BLaER1 (cell line): ENCODE results near the gene STYXL1.
A peak's percentile ranks its signal among the peaks of the same experiment; 100 is the strongest.
"Not testable (repeated sequence)": the region's sequence is repeated elsewhere in the genome, so short reads cannot be mapped to it uniquely, and the experiment has no call there.

ENCODE experiments used
- H3K27ac ChIP-seq: shearing (Covaris generic); formaldehyde crosslinking; 2 replicates; pipeline ENCODE4 v1.8.1; 2022
- H3K27me3 ChIP-seq: shearing (Covaris generic); formaldehyde crosslinking; 2 replicates; pipeline ENCODE4 v1.8.1; 2022
- H3K36me3 ChIP-seq: shearing (Covaris generic); formaldehyde crosslinking; 2 replicates; pipeline ENCODE4 v1.8.1; 2022
- H3K4me1 ChIP-seq: shearing (Covaris generic); formaldehyde crosslinking; 2 replicates; pipeline ENCODE4 v1.8.1; 2022
- H3K4me2 ChIP-seq: shearing (Covaris generic); formaldehyde crosslinking; 2 replicates; pipeline ENCODE4 v1.8.1; 2022
- H3K4me3 ChIP-seq: shearing (Covaris generic); formaldehyde crosslinking; 2 replicates; pipeline ENCODE4 v1.8.1; 2022
- H3K9ac ChIP-seq: shearing (Covaris generic); formaldehyde crosslinking; 2 replicates; pipeline ENCODE4 v1.8.1; 2022
- H3K9me3 ChIP-seq: shearing (Covaris generic); formaldehyde crosslinking; 2 replicates; pipeline ENCODE4 v1.8.1; 2022
- H4K20me1 ChIP-seq: shearing (Covaris generic); formaldehyde crosslinking; 2 replicates; pipeline ENCODE4 v1.8.1; 2022
- Cebpa-rat ChIP-seq: shearing (Covaris generic); IDR thresholded peaks from 2 replicates; pipeline ENCODE4 v1.8.1; 2022

The STYXL1 gene, protein sequence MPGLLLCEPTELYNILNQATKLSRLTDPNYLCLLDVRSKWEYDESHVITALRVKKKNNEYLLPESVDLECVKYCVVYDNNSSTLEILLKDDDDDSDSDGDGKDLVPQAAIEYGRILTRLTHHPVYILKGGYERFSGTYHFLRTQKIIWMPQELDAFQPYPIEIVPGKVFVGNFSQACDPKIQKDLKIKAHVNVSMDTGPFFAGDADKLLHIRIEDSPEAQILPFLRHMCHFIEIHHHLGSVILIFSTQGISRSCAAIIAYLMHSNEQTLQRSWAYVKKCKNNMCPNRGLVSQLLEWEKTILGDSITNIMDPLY

DNA sequence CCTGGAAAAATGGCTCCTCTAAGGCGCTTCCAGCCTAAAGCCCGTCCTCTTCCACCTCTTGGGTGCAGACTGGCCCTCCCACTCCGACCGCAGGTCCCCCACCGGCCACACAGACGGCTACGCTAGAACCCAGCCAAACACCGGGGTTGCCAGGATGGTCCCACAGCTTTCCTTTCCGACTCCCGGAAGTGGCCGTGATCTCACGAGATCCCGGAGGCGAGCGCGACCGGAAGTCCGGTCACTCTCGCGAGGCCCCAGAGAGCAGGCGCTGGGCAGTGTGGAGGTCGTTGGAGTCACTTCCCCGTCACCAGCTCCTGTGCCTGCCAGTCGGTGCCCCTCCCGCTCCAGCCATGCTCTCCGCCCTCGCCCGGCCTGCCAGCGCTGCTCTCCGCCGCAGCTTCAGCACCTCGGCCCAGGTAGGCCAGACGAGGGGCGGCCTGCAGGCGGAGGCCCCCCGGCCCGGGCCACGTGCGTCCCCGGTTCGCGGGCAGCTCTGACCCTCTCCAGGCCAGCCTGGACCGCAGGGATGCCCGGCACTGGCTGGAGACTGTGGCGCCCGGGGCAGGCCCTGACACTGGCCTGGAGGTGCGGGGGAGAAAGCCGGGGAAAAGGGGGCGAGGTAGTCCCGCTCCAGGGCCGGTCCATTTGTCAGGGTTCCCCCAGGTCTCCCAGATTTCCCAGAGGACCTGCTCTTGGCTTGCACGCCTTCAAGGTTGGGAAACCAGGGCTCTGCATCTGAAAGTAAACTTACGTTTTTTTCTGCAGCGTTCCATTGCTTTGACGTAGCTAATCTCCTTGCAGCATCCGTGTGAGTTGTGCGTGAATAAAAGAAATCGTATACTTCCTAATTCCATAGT is at the start of gene STYXL1, which contains the start of gene MDH2:
Gene STYXL1, minus strand, starts transcription at position 190 of the 857 bp plus-strand sequence. CDS start 17,477 bp downstream, outside the sequence.
Gene MDH2, plus strand, starts transcription at position 296 of the 857 bp plus-strand sequence. Its CDS starts 55 bp downstream, at position 351.
- Histone ChIP-seq H3K36me3 (peaks cover 63% of the 10 kb centered on the region), H3K4me2 (peak within 1 kb of the TSS; percentile 86), H3K4me1 (peaks cover 31% of the 10 kb centered on the region), H3K4me3 (peak within 1 kb of the TSS; percentile 92), H4K20me1 (peaks cover 69% of the 10 kb centered on the region), H3K9me3 (no peaks in the 10 kb centered on the region), H3K27me3 (no peaks in the 10 kb centered on the region), H3K27ac (peak within 1 kb of the TSS; percentile 96), H3K9ac (peak within 1 kb of the TSS; percentile 95)
- no peak for TF ChIP-seq Cebpa-rat

DNA sequence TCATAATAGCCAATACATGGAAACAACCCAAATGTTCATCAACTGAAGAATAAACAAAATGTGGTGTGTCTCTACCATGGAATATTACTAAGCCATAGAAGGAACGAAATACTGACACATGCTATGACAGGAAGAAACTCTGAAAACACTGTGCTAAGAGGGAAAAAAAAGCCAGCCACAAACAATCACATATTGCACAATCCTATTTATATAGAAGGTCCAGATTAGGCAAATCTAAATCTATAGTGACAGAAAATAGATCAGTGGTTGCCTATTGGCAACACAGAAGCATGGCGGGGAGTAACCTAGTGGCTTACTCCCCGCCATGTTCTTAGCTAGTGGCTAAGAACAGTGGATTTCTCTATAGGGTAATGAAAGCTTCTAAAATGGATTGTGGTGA is 48.1 kb upstream of the STYXL1 start:
- Histone ChIP-seq H3K36me3 (peaks cover 98% of the 10 kb centered on the region), H3K27me3 (no peaks in the 10 kb centered on the region), H3K4me1 (no peaks in the 10 kb centered on the region), H4K20me1 (no peaks in the 10 kb centered on the region), H3K9ac (no peak overlapping the region), H3K4me3 (no peak overlapping the region), H3K4me2 (no peak overlapping the region), H3K27ac (no peak overlapping the region), H3K9me3 (no peaks in the 10 kb centered on the region)
- TF ChIP-seq Cebpa-rat: peak; percentile 27; the same call in 1 of the 2 replicates

DNA sequence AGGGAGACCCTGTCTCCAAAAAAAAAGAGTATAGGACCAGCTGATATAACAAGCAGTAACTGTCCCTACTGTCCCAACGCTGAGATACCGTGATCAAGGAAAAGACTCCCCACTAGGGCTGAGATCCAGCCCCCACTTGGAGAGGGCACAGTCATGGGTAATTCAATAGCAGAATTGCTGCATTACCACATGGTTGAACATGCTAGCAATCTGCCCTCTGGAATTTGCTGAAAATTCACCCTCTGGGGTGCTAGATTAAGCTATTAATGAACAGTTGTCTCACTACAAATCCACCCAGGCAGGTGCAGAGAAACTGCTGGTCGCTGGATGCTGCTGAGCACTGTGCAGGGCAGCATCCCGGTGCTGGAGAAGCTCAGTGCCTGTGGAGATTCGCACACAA is 46.5 kb upstream of the STYXL1 start:
- H3K36me3 ChIP-seq: peaks cover 98% of the 10 kb centered on the region
- not testable (repeated sequence) for H3K4me3 ChIP-seq, H3K9ac ChIP-seq, H3K4me1 ChIP-seq, H4K20me1 ChIP-seq, H3K9me3 ChIP-seq, H3K4me2 ChIP-seq, H3K27me3 ChIP-seq, H3K27ac ChIP-seq

DNA sequence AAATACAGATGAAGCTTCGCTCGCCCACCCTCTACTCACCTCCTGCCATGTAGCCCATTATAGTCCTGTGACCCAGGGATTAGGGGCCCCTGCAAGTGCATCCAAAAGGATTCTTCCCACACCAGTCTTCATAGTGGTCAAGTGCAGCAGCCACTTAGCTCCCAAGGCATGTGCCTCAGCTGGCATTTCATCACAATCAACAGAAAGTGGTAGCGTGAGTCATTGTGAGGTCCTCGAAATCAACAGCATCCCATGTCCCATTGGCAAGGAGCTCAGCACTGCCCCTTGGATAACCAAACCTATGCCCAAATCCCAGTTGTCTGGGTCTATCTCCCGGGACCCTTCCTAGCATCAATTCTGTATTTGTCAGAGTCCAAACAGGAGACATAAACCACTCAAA is 45.7 kb upstream of the STYXL1 start:
- H3K4me3 ChIP-seq, H3K9ac ChIP-seq, H3K9me3 ChIP-seq, H3K27me3 ChIP-seq, H3K4me1 ChIP-seq, H4K20me1 ChIP-seq, H3K4me2 ChIP-seq, H3K27ac ChIP-seq: not testable (repeated sequence)
- H3K36me3 ChIP-seq: peaks cover 100% of the 10 kb centered on the region

DNA sequence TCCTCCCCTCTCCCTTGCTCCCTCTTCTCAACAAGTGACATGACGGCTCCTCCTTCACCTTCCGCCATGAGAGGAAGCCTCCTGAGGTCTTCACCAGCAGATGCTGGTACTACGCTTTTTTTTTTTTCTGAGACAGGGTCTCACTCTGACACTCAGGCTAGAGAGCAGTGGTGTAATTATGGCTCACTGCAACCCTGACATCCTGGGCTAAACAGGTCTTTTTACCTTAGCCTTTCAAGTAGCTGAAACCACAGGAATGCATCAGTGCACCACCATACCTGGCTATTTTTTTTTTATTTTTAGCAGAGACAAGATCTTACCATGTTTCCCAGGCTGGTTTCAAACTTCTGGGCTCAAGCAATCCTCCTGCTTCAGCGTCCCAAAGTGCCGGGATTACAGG is 43.7 kb upstream of the STYXL1 start:
- no peaks in the 10 kb centered on the region for H3K9me3 ChIP-seq
- H3K27me3 ChIP-seq: no peaks in the 10 kb centered on the region
- peaks cover 99% of the 10 kb centered on the region for H3K36me3 ChIP-seq
- H3K27ac ChIP-seq: no peak overlapping the region
- no peak overlapping the region for H3K4me2 ChIP-seq
- no peaks in the 10 kb centered on the region for H3K4me1 ChIP-seq
- TF ChIP-seq Cebpa-rat: no peak
- H3K4me3 ChIP-seq: no peak overlapping the region
- no peaks in the 10 kb centered on the region for H4K20me1 ChIP-seq
- H3K9ac ChIP-seq: no peak overlapping the region

DNA sequence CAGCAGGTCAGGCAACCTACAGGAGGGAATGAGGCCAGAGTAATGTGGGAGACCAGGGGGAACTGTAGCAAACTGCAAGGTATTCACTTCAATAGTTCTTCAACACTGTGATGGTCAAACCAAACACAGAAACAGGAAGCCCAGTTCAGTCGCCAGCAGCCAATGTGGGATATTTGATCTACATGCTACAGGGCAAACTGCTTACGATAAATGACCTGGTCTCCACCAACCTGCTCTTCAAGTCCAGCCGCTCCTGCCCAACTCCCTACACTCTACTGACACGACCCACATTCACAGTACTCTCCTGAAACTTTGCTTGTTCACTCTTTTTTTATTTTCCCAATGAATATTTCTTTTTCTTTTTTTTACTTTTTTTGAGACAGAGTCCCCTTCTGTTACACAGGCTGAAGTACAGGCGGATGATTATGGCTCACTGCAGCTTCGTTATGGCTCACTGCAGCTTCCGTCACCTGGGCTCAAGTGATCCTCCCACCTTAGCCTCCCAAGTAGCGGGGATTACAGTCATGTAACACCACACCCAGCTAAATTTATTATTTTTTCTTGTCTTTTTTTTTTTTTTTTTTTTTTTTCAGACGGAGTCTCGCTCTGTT is 42.2 kb upstream of the STYXL1 start:
- H3K27ac ChIP-seq: no peak overlapping the region
- no peak overlapping the region for H3K4me3 ChIP-seq
- TF ChIP-seq Cebpa-rat: no peak

DNA sequence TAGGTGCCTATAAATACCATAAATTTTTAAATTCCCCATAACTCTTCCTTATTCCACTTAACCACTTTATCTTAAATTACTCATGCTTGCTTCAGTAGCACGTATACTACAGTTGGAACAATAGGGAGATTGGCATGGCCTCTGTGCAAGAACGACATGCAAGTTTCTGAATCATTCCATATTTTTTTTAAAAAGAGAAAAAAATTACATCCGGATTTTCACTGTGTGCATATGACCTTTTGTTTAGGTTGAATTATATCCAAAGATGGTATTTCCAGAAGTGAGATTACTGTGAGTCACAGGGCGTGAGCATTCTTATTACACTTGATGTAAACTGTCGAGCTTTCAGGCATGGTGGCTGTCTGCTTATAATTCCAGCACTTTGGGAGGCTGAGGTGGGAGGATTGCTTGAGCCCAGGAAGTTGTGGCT is 39.6 kb upstream of the STYXL1 start:
- H3K27ac ChIP-seq, H3K4me2 ChIP-seq: not testable (repeated sequence)
- peaks cover 98% of the 10 kb centered on the region for H3K36me3 ChIP-seq

More for the DNA sequence above, 42.2 kb upstream of the STYXL1 start:
- H3K27me3 ChIP-seq: no peaks in the 10 kb centered on the region
- no peak overlapping the region for H3K9ac ChIP-seq
- no peak overlapping the region for H3K4me2 ChIP-seq
- no peaks in the 10 kb centered on the region for H4K20me1 ChIP-seq
- H3K9me3 ChIP-seq: no peaks in the 10 kb centered on the region
- H3K4me1 ChIP-seq: no peaks in the 10 kb centered on the region
- peaks cover 99% of the 10 kb centered on the region for H3K36me3 ChIP-seq

DNA sequence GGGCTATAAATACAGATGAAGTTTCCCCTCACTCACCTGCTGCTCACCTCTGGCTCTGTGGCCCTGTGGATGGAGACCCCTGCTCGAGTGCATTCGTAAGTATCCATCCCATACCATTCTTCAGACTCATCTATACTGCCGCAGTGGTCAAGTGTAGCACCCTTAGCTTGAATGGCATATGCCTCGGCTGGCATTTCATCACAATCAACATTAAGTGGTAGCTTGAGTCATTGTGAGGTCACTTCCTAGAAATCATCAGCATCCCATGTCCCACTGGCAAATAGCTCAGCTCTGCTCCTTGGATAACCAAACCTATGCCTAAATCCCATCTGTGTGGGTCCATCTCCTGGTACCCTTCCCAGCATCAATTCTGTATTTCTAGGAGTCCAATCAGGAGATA is 38.3 kb upstream of the STYXL1 start:
- peaks cover 98% of the 10 kb centered on the region for H3K36me3 ChIP-seq
- H4K20me1 ChIP-seq: no peaks in the 10 kb centered on the region
- no peaks in the 10 kb centered on the region for H3K9me3 ChIP-seq
- no peak overlapping the region for H3K4me2 ChIP-seq
- H3K4me1 ChIP-seq: no peaks in the 10 kb centered on the region
- H3K4me3 ChIP-seq: no peak overlapping the region
- TF ChIP-seq Cebpa-rat: no peak
- H3K27me3 ChIP-seq: no peaks in the 10 kb centered on the region
- no peak overlapping the region for H3K27ac ChIP-seq
- H3K9ac ChIP-seq: no peak overlapping the region

More for the DNA sequence above, 39.6 kb upstream of the STYXL1 start:
- not testable (repeated sequence) for H3K9me3 ChIP-seq, H3K9ac ChIP-seq, H3K4me1 ChIP-seq, H3K4me3 ChIP-seq, H4K20me1 ChIP-seq, H3K27me3 ChIP-seq

DNA sequence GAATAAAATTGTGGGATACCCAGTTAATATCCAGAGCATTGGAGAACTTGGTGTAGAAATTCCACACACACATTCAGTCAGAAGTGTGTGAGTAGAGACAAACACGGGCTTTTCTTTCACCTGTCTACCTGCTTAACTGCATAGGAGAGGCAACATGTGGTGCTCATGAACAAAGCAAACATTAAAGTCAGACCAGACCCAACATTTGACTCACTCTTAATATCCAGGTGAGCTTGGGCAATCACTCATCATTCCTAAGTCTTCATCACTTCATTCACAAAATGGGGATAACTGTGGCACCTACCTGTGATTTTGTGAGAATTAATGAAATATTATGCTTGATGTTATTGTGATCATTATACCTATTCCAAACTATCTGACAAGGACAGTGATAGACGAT is 36.3 kb upstream of the STYXL1 start:
- H3K9ac ChIP-seq, H3K27ac ChIP-seq, H3K27me3 ChIP-seq, H3K9me3 ChIP-seq, H4K20me1 ChIP-seq, H3K4me3 ChIP-seq, H3K4me2 ChIP-seq, H3K4me1 ChIP-seq: not testable (repeated sequence)
- H3K36me3 ChIP-seq: peaks cover 96% of the 10 kb centered on the region

DNA sequence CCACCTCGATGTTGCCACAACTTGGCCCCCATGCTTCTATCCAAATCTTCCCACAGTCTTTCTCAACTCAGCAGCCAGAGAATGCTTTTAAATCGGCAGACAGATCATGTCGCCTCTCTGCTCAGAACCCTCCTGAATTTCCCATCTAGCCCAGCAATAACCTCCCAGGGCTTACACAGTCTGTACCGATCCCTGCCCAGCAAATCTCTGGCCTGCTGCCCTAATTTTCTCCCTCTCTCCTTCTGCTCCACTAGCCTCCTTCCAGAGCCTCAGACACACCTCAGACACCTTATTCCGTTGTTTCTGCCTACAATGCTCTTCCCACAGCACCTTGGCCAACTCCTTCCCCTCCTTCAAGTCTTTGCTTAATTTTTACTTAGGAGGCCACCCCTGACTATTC is 32.4 kb upstream of the STYXL1 start:
- Histone ChIP-seq H3K36me3 (peaks cover 84% of the 10 kb centered on the region), H3K9me3 (peaks cover 8% of the 10 kb centered on the region), H3K4me3 (no peak overlapping the region), H3K4me1 (no peaks in the 10 kb centered on the region), H4K20me1 (no peaks in the 10 kb centered on the region), H3K9ac (no peak overlapping the region), H3K4me2 (no peak overlapping the region), H3K27me3 (no peaks in the 10 kb centered on the region), H3K27ac (no peak overlapping the region)
- no peak for TF ChIP-seq Cebpa-rat
